Endothelial cell of umbilical vein (primary cell): ENCODE measurements around the gene CDK5RAP2.

Source experiments
- CTCF ChIP-seq, 2 donors: IDR thresholded peaks; 1 replicate in 1 of 2; 2 replicates in 1 of 2; pipeline ENCODE4 v1.5.1; 2011; ENCODE audit warnings: low read length in 2 of 2, mild to moderate bottlenecking in 2 of 2, moderate library complexity in 2 of 2, control low read depth in 1 of 2, inconsistent platforms in 1 of 2, low read depth in 1 of 2; ENCODE audit not compliant: insufficient read depth in 1 of 2; ENCODE audit errors: extremely low read depth in 1 of 2
- EZH2 ChIP-seq: IDR thresholded peaks from 2 replicates; pipeline ENCODE4 v1.6.1; 2012; ENCODE audit warnings: borderline replicate concordance, low read depth, mild to moderate bottlenecking, moderate library complexity, low read length, inconsistent platforms; ENCODE audit not compliant: severe bottlenecking
- FOS ChIP-seq: IDR thresholded peaks from 2 replicates; pipeline ENCODE4 v1.6.1; 2011; ENCODE audit warnings: mild to moderate bottlenecking, low read length, moderate library complexity, borderline replicate concordance; ENCODE audit not compliant: insufficient read depth
- GATA2 ChIP-seq: IDR thresholded peaks from 2 replicates; pipeline ENCODE4 v1.7.0; 2011; ENCODE audit warnings: low read depth, mild to moderate bottlenecking, moderate library complexity, mixed read lengths, low read length; ENCODE audit not compliant: insufficient read length, insufficient read depth
- JUN ChIP-seq: IDR thresholded peaks from 2 replicates; pipeline ENCODE4 v1.6.1; 2011; ENCODE audit warnings: borderline replicate concordance, low read depth; ENCODE audit not compliant: insufficient read length, insufficient read depth
- MAX ChIP-seq: IDR thresholded peaks from 2 replicates; pipeline ENCODE4 v1.6.1; 2011; ENCODE audit not compliant: insufficient read depth, insufficient read length
- MYC ChIP-seq: IDR thresholded peaks from one replicate; pipeline ENCODE4 v1.6.1; 2011; ENCODE audit warnings: mild to moderate bottlenecking, low read depth, low read length
- POLR2A ChIP-seq: IDR thresholded peaks from 2 replicates; pipeline ENCODE4 v1.6.1; 2012; ENCODE audit warnings: low read depth, mild to moderate bottlenecking, control low read depth, low read length
- POLR2AphosphoS5 ChIP-seq: IDR thresholded peaks from 2 replicates; pipeline ENCODE4 v1.6.1; 2012; ENCODE audit warnings: low read depth, mild to moderate bottlenecking, control low read depth, low read length, moderate library complexity; ENCODE audit not compliant: insufficient read depth

GRCh38 chr9:120473608-120474007 is 106.4 kb downstream of the CDK5RAP2 start:
- no peak for TF ChIP-seq CTCF (IDR thresholded peaks at IDR 0.05; ENCODE audit: extremely low read depth in 1 of 2, insufficient read depth in 1 of 2, low read depth in 1 of 2, low read length in 2 of 2)
- TF ChIP-seq EZH2 = no peak
- no peak for TF ChIP-seq POLR2AphosphoS5
- TF ChIP-seq MAX = no peak
- TF ChIP-seq MYC = no peak
- TF ChIP-seq POLR2A = no peak
- no peak for TF ChIP-seq FOS
- TF ChIP-seq JUN = no peak
- TF ChIP-seq GATA2 = no peak
